Naive B cell (primary cell): Measurements from ENCODE around the gene TBC1D22B. TPM values are rescaled to one million over a fixed set of nuclear protein-coding genes. Genes with fewer than 3 reads are reported as not detected.

ENCODE experiments used
- ATAC-seq, 2 donors: fragments of 150-1000 bp; cut with Tn5 transposase; 2 replicates each; pipeline ENCODE4 v1.10.0; 2021; ENCODE audit warnings: low read depth in 2 of 2, mild to moderate bottlenecking in 2 of 2, moderate library complexity in 2 of 2
- DNase-seq: peaks from one replicate; pipeline ENCODE4 v3.0.0; 2022
- H3K27ac Mint-ChIP-seq, 6 donors: one replicate each; pipeline ENCODE4 v1.8.0; 2020 to 2022; ENCODE audit warnings: mild to moderate bottlenecking in 6 of 6, mixed read lengths in 6 of 6, moderate library complexity in 5 of 6, inconsistent platforms in 2 of 6
- H3K27me3 Mint-ChIP-seq, 3 donors: one replicate each; pipeline ENCODE4 v1.8.0; 2021 to 2022; ENCODE audit warnings: mixed read lengths in 3 of 3, mild to moderate bottlenecking in 1 of 3
- H3K36me3 Mint-ChIP-seq, 2 donors: one replicate each; pipeline ENCODE4 v1.8.0; 2020 to 2022; ENCODE audit warnings: mixed read lengths in 2 of 2, inconsistent platforms in 1 of 2, mild to moderate bottlenecking in 1 of 2
- H3K4me1 Mint-ChIP-seq, 3 donors: one replicate each; pipeline ENCODE4 v1.8.0; 2020 to 2022; ENCODE audit warnings: mixed read lengths in 3 of 3, inconsistent platforms in 1 of 3, mild to moderate bottlenecking in 1 of 3, moderate library complexity in 1 of 3
- H3K4me3 Mint-ChIP-seq, 8 donors: one replicate each; pipeline ENCODE4 v1.8.0; 2020 to 2022; ENCODE audit warnings: mild to moderate bottlenecking in 8 of 8, mixed read lengths in 8 of 8, moderate library complexity in 8 of 8, inconsistent platforms in 2 of 8
- H3K9me3 Mint-ChIP-seq, 7 donors: one replicate each; pipeline ENCODE4 v1.8.0; 2020 to 2022; ENCODE audit warnings: mixed read lengths in 7 of 7, mild to moderate bottlenecking in 5 of 7, inconsistent platforms in 2 of 7, moderate library complexity in 1 of 7
- polyA plus RNA-seq, 6 donors: library from polyadenylated mRNA; unstranded; fragments of 300-500 nt; fragmentation: Illumina TruSeq; gene quantifications; one replicate each; pipeline ENCODE4 v1.2.3, GENCODE V29; 2021; ENCODE audit warnings: low read depth in 6 of 6

Gene TBC1D22B
- polyA plus RNA-seq, 6 donors from 2014 or later: 4.6 to 9.3 (median 6.1) TPM

DNA sequence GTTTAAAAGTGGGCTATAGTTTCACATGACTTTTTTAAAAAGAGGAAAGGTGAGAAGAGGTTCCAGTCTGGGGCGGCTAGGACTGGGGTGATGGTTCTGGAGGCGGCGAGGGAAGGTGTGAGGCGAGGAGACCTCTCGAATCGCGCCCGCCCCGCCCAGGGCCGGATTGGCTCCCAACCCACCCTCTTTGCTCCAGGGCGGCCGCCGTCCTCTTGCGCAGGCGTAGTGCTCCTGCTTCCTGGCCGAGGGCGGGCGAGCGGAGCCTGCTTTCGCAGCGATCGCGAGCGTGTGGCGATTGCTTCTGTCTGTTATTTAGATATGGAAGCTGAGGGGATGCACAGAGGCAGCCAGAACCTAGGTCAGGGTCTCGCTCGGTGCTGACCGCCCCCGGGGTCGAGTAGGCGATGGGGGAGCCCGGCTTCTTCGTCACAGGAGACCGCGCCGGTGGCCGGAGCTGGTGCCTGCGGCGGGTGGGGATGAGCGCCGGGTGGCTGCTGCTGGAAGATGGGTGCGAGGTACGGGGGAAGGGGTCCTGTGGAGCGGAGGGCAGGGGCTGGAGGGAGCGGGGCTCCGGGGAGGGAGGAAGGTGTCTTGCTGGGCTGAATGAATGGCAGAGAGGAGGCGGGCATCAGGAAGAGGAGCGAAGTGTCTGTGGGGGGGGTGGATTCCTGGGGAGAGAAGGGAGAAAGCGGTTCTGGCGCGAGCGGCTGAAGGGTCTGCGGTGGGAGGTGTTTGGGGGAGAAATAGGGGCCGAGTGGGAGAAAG, 96.4 kb downstream of the TBC1D22B start, which contains the start of gene RNF8:
Gene RNF8, plus strand, starts transcription at position 223 of the 765 bp plus-strand sequence. Its CDS starts 182 bp downstream, at position 405.
- Mint-ChIP-seq H3K27me3 (no peaks in the 10 kb centered on the region), H3K27ac (peak within 1 kb of the TSS; percentile 89 to 98 (median 94)), H3K4me1 (peaks cover 27 to 44% (median 36%) of the 10 kb centered on the region in 3 donors)

DNA sequence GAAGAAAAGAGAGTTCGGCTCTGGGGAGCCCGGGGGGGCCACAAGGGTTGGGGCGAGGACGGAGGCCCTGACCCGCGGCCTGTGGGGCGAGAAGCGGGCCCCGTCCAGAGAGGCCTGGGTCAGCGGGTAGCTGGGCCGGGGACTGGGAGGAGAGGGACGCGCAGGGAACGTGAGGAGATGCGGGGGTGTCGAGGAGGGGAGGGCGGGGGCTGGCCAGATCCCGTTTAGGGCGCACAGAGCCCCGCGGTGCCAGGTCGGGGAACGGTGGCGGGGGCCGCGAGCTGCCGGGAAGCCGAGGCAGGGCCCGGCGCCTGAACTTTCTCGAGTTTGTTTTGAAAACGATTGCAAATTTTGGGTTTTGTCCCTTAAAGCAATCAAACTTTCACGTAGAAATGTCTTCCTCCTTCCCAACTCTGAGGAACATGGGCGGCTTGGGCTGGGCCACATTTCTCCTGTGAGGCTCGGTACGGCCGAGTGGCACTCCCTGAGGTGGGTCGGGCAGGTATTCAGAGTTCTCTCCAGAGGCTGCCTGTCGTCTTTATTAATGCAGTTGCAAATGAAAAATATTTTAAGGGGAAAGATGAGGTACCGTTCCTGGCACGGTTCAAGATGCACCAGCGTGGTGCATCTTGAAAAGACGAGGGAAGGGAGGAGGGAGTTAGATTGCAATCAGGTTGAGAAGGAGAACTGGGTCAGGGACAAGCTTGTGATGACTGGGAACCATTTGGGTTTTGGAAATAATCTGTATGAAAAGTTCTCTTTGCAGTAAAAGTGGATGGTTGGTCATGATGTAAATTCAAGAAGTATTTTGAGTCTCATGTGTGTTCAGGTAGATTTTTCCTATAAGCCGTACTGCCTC, 97.2 kb downstream of the TBC1D22B start:
- ATAC-seq: peak in 1 of 2 donors; percentile 1
- Mint-ChIP-seq H3K27me3 (no peaks in the 10 kb centered on the region), H3K9me3 (no peaks in the 10 kb centered on the region), H3K4me1 (peaks cover 27 to 44% (median 36%) of the 10 kb centered on the region in 3 donors), H3K27ac (peak overlapping the region in 3 of 6 donors; percentile 91 to 98 (median 92)), H3K36me3 (peaks cover 0 to 8% of the 10 kb centered on the region in 2 donors), H3K4me3 (peak overlapping the region; percentile 91 to 99 (median 98))
- no peak for DNase-seq

More for the DNA sequence above, 96.4 kb downstream of the TBC1D22B start, which contains the start of gene RNF8:
- Mint-ChIP-seq H3K4me3 (peak within 1 kb of the TSS; percentile 91 to 99 (median 98)), H3K9me3 (no peaks in the 10 kb centered on the region), H3K36me3 (peaks cover 0 to 8% of the 10 kb centered on the region in 2 donors)
- peak; percentile 85 for DNase-seq
- peak; percentile 95 for ATAC-seq

DNA sequence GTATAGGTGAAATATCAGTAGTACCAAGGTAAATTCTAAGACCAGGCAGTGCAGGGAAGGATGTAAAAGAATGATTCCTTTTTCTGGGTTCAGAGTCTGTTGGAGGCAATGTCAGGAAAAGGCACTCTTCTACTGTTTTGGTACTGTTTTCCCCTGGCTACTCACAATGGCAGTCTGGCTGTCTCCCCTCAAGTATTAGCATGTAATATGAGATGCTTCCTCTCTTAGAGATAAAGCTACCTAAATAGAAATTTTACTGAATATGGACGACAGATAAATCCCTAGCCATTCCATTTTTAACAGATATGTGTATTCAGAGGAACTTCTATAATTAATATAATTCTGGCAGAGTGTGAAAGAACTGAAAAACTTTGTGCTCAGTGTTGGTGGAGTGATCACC, 99.7 kb downstream of the TBC1D22B start:
- H3K9me3 Mint-ChIP-seq: no peaks in the 10 kb centered on the region
- H3K36me3 Mint-ChIP-seq: peaks cover 8 to 10% of the 10 kb centered on the region in 2 donors
- peak overlapping the region in 1 of 8 donors; percentile 48 for H3K4me3 Mint-ChIP-seq
- DNase-seq: no peak
- H3K4me1 Mint-ChIP-seq: peaks cover 27 to 44% (median 36%) of the 10 kb centered on the region in 3 donors
- H3K27ac Mint-ChIP-seq: no peak overlapping the region
- H3K27me3 Mint-ChIP-seq: no peaks in the 10 kb centered on the region
- ATAC-seq: no peak

DNA sequence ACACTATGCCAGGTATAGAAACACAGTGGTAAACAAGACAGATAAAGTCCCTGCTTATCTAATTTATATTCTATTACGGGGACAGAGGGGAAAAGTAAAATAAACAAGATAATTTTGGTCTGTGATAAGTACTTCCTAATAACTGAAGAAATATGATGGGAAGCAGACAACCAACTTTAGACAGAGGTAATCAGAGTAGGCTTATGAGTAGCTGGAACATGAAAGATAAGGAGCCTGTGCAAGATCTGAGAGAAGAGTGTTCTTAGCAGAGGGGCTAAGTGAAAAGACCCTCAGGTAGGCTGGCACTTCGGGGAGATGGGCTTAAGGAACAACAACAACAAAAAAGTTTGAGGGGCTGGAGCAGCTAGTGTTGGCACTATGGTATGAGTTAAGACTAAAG, 100.3 kb downstream of the TBC1D22B start:
- ATAC-seq (no peak), DNase-seq (no peak)
- Mint-ChIP-seq H3K9me3 (no peaks in the 10 kb centered on the region), H3K4me3 (peak overlapping the region in 1 of 8 donors; percentile 48), H3K27me3 (no peaks in the 10 kb centered on the region), H3K36me3 (peaks cover 8 to 10% of the 10 kb centered on the region in 2 donors), H3K4me1 (peaks cover 27 to 44% (median 36%) of the 10 kb centered on the region in 3 donors), H3K27ac (no peak overlapping the region)

DNA sequence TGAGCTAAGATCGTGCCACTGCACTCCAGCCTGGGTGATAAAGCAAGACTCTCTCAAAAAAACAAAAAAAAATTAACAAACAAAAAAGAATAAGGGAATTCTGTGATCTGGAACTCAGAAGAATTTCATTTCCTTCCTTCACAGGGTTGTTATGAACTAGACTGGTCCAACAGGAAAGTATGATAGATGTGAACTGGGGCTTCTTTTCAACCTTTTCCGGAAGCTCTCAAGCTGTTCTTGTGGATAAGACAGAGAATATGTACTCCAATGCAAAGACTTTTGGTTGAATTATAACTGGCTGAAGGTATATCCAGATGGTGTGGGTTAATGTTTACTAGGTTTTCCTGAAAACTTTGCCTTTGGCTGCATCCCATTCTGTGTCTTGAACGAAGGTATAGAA, 101.5 kb downstream of the TBC1D22B start:
- no peak overlapping the region for H3K27ac Mint-ChIP-seq
- no peak for DNase-seq
- peaks cover 16 to 34% (median 27%) of the 10 kb centered on the region in 3 donors for H3K4me1 Mint-ChIP-seq
- H3K4me3 Mint-ChIP-seq: no peak overlapping the region
- peaks cover 2 to 10% of the 10 kb centered on the region in 2 donors for H3K36me3 Mint-ChIP-seq
- H3K27me3 Mint-ChIP-seq: no peaks in the 10 kb centered on the region
- no peak for ATAC-seq
- H3K9me3 Mint-ChIP-seq: no peaks in the 10 kb centered on the region

DNA sequence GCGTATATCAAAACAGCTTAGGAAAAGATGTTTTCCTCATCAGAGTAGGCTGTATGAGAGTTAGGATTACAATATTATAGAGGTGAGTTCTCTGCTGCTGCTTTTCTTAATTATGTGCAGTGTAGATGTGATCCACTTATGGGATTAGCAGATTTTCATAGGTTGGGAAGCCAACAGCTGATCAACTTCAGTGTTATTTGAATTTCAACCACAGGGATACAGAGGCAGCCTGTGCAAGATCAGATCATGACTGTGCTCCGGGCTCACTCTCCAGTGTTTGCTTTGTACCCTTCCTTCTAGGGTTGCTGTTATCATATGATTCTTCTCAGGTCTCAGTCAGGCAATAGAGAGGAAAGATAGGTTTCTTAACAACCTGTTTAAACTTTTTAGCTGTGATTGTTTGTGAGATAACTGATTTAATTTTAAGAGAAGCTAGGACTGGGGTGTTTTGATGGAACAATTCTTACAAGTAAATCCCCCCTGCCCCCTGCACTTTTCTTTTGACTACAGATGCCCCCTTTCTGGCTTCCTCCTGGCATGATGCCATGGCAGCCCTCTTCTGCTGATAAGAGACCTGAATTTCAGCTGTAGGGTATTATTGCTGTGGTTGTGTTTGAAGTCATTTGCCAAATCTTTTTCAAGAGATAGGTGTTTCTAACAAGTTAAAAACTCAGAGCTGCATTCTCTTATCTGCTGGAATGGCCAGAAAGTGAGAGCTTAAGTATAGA, 104.7 kb downstream of the TBC1D22B start:
- no peak overlapping the region for H3K4me3 Mint-ChIP-seq
- peaks cover 0 to 10% of the 10 kb centered on the region in 2 donors for H3K36me3 Mint-ChIP-seq
- no peaks in the 10 kb centered on the region for H3K27me3 Mint-ChIP-seq
- peaks cover 3 to 10% (median 8%) of the 10 kb centered on the region in 3 donors for H3K4me1 Mint-ChIP-seq
- peak overlapping the region in 1 of 6 donors; percentile 39 for H3K27ac Mint-ChIP-seq
- ATAC-seq (no peak), DNase-seq (no peak)
- no peaks in the 10 kb centered on the region for H3K9me3 Mint-ChIP-seq

DNA sequence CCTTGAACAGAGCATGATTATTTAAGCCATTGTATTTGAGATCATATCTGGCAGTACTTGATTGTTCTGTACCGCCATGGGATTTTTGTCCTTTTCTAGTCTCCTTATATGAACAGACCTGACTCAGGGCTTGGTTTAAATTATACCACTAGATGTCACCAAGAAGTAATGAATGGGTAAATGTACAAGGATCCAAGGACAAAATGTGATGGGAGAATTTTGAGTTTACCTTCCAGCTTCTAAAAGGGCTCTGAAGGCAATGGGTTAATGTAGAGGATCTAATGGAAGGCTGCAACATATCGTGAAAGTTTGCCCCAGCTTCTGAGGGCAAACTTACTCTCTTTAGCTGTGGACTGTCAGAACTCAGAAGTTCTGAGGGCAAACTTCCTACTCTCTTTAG, 108.2 kb downstream of the TBC1D22B start:
- Mint-ChIP-seq H3K27ac (no peak overlapping the region), H3K27me3 (no peaks in the 10 kb centered on the region), H3K36me3 (peaks cover 13 to 23% of the 10 kb centered on the region in 2 donors), H3K9me3 (no peaks in the 10 kb centered on the region), H3K4me1 (peaks cover 5 to 12% (median 6%) of the 10 kb centered on the region in 3 donors), H3K4me3 (no peak overlapping the region)
- DNase-seq (no peak), ATAC-seq (no peak)

DNA sequence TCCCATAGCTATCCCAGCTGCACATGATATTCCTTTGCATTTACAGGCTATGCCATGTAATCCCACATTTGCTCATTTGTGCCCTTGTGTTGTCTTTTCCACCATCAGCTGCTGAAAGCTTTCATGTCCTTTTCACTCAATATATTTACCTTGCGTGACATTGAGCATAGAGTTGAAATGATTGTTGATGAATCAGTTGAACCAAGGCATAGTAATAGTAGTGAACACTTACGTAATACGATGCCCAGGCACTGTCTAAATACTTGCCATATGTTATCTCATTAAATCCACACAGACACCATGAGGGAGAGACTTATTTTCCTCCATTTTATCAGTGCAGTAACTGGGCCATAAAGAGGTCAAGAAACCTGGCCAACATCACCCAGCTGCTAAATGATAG, 109.3 kb downstream of the TBC1D22B start:
- Mint-ChIP-seq H3K9me3 (no peaks in the 10 kb centered on the region), H3K27me3 (no peaks in the 10 kb centered on the region), H3K4me1 (peaks cover 5 to 14% (median 6%) of the 10 kb centered on the region in 3 donors), H3K4me3 (no peak overlapping the region), H3K27ac (no peak overlapping the region), H3K36me3 (peaks cover 16 to 17% of the 10 kb centered on the region in 2 donors)
- DNase-seq: no peak
- no peak for ATAC-seq

DNA sequence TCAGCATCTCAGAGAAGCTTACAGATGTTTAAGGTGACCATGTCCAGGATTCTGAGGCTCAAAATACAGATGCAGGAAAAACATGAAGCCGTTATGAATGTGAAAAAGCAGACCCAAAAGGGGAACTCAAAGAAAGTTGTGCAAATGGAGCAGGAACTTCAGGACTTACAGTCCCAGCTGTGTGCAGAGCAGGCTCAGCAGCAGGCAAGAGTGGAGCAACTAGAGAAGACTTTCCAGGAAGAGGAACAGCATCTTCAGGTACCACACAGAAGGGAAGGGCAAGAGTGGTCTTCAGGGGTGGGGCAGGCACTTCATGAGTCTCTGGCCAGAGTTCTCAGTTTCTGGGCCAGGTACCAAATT, 111.4 kb downstream of the TBC1D22B start:
- Mint-ChIP-seq H3K4me1 (peaks cover 5 to 14% (median 6%) of the 10 kb centered on the region in 3 donors), H3K36me3 (peaks cover 16 to 17% of the 10 kb centered on the region in 2 donors), H3K27me3 (no peaks in the 10 kb centered on the region), H3K9me3 (no peaks in the 10 kb centered on the region), H3K4me3 (peak overlapping the region in 1 of 8 donors; percentile 42), H3K27ac (peak overlapping the region in 3 of 6 donors; percentile 21 to 68 (median 29))
- ATAC-seq (no peak), DNase-seq (no peak)

DNA sequence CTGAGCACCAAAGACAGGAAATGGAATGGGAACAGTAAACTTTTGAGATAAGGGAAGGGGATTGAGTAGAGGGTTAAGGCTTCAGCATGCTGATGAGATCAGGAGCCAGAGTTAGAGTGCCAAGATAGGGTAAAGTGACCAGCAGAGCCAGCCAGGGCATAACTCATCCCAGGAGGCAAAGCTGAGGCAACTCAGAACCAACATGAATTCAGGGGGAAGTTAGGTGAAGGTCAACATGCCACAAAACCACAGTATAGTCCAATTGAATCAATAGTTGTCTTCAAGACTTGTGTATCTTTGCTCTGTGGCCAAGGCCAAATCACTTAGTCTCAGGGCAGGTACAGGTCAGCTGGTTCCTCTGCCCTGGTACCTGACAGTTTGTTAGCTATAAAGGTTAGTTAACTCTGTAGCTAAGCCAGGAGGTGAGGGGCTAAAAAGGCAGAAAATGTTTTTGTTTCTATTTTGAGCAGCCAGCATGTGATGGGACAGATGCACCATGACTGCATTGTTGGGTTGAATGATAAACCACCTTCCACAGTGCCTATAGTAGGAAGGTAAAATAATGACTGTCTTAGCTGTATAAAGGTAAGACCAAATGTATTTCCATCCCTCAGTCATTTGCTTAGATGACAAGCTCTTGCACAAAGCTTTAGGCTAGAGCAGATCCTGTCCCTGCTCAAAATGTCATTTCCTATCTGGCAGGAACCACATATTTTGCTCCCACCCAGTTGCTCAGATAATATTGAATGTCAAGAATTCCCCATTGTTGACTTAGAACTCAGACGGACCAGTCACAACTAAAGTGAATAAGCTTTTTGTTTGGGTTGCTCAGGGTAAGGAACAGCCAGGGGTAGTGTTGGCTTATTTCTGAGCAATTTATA, 112.0 kb downstream of the TBC1D22B start:
- Mint-ChIP-seq H3K4me1 (peaks cover 9 to 16% (median 10%) of the 10 kb centered on the region in 3 donors), H3K27me3 (no peaks in the 10 kb centered on the region), H3K36me3 (peaks cover 16 to 22% of the 10 kb centered on the region in 2 donors), H3K9me3 (no peaks in the 10 kb centered on the region), H3K4me3 (peak overlapping the region in 1 of 8 donors; percentile 17), H3K27ac (peak overlapping the region in 2 of 6 donors; percentile 21 to 68)
- DNase-seq: no peak
- no peak for ATAC-seq

DNA sequence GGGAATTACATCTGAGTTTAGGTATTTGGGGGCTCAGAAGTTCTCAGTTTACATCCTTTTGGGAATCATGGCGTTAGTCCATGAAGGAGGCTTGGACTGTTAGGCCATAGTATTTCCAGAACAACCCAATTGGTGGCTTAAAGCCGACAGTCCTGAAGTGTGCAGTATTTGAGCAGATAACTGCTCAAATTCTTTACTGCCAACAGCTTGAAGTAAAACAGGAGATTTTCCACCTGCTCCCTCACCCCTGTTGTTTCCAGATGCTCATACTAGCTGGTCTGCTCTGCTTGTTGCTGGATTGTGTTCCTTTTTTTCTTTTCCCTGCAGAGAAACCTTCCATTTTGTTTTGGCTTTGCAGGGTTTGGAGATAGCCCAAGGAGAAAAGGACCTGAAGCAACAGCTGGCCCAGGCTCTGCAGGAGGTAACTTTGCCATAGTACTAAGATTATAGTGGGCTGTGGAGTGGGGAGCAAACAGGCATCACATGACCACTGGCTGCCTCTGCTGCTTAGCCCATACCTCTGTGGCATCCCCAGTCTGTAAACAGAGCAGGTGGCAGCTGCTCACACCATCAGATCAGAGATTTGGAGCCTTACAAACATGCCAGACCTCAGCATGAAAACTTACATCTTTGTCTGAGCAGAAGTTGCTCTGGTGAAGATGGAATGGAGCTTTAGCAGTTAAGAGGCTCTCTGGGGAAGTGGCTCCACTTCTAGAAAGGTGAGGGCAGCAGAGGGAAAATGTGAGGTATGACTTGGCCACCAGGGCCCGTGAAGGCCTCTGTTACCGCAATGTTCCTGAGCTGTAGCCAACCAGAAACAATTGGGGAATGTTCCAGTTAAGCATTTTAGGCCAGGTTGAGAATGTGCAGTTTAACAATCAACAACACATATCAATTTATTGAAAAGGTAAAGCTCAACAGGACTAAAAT, 113.8 kb downstream of the TBC1D22B start:
- Mint-ChIP-seq H3K9me3 (no peaks in the 10 kb centered on the region), H3K4me1 (peaks cover 28 to 34% (median 28%) of the 10 kb centered on the region in 3 donors), H3K27ac (no peak overlapping the region), H3K27me3 (no peaks in the 10 kb centered on the region), H3K36me3 (peaks cover 16 to 24% of the 10 kb centered on the region in 2 donors), H3K4me3 (no peak overlapping the region)
- DNase-seq: no peak
- ATAC-seq: no peak
